PC-3 (cell line): ENCODE measurements around the gene KRTAP20-2.

Source experiments
- CTCF ChIP-seq: fragments of 300-600 bp; sonication (generic); conservative IDR thresholded peaks from 2 replicates; pipeline ENCODE4 v1.5.1; 2017; ENCODE audit warnings: antibody characterized with exemption, low read depth, mild to moderate bottlenecking, low read length
- EZH2 ChIP-seq: fragments of 300-600 bp; sonication (generic); IDR thresholded peaks from one replicate; pipeline ENCODE4 v1.6.1; 2017; ENCODE audit warnings: antibody characterized with exemption, mild to moderate bottlenecking, low read length; ENCODE audit not compliant: unreplicated experiment

- TF ChIP-seq EZH2 (no peak), CTCF (no peak)
These were observed 14.9 kb upstream of the KRTAP20-2 start for GRCh38 chr21:30620080-30620479.
